ENCODE results near the gene TCF7L2.

TCF7L2 gene

GRCh38 chr10:113153493-113154102 is 203.6 kb downstream of the TCF7L2 start:
- Histone ChIP-seq H2AFZ (ENCODE audit: low read depth, low read length) (no peak overlapping the region), H3K9me3 (ENCODE audit: insufficient read depth, low read length) (no peaks in the 10 kb centered on the region), H3K4me3 (ENCODE audit: low read length) (no peak overlapping the region), H3K4me1 (ENCODE audit: low read length) (no peaks in the 10 kb centered on the region), H3K9ac (ENCODE audit: low read length) (no peak overlapping the region), H3K36me3 (replicated peaks; ENCODE audit: low read depth, low read length) (no peaks in the 10 kb centered on the region), H3K27ac (ENCODE audit: low read length) (no peak overlapping the region), H3K4me2 (ENCODE audit: low read length) (no peak overlapping the region), H3K27me3 (ENCODE audit: low read depth, low read length) (no peaks in the 10 kb centered on the region), H4K20me1 (ENCODE audit: insufficient read depth, low read length) (no peaks in the 10 kb centered on the region), H3K79me2 (ENCODE audit: low read length) (no peaks in the 10 kb centered on the region)
- TF ChIP-seq EZH2phosphoT487 (IDR thresholded peaks at IDR 0.05; ENCODE audit: low read depth), result no peak
- TF ChIP-seq, protein P1, sequence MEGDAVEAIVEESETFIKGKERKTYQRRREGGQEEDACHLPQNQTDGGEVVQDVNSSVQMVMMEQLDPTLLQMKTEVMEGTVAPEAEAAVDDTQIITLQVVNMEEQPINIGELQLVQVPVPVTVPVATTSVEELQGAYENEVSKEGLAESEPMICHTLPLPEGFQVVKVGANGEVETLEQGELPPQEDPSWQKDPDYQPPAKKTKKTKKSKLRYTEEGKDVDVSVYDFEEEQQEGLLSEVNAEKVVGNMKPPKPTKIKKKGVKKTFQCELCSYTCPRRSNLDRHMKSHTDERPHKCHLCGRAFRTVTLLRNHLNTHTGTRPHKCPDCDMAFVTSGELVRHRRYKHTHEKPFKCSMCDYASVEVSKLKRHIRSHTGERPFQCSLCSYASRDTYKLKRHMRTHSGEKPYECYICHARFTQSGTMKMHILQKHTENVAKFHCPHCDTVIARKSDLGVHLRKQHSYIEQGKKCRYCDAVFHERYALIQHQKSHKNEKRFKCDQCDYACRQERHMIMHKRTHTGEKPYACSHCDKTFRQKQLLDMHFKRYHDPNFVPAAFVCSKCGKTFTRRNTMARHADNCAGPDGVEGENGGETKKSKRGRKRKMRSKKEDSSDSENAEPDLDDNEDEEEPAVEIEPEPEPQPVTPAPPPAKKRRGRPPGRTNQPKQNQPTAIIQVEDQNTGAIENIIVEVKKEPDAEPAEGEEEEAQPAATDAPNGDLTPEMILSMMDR (IDR thresholded peaks at IDR 0.05; ENCODE audit: low read depth, low read length), result no peak

DNA sequence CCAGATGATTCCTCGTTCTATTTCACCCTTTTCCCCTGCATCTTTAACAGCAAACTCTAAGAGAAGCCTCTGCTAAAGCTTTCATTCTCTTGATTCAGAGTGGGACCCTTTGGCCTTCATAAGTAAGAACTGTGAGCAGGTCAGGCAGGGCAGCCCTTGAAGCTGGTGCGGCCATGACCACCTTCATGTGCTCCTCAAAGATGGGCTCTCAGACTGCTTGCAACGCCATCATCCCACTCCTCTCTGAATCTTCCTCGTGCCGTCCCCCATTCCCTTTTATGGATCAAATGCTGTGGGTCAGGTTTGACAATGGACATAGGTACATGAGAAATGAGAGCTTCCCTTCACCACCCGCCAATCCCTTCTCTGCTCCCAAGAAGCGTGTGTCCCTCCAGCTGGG is 207.4 kb downstream of the TCF7L2 start:
- Histone ChIP-seq H3K4me2 (ENCODE audit: low read length) (no peak overlapping the region), H3K9ac (ENCODE audit: low read length) (no peak overlapping the region), H3K79me2 (ENCODE audit: low read length) (no peaks in the 10 kb centered on the region), H3K4me1 (ENCODE audit: low read length) (no peaks in the 10 kb centered on the region), H3K9me3 (ENCODE audit: insufficient read depth, low read length) (no peaks in the 10 kb centered on the region), H3K36me3 (replicated peaks; ENCODE audit: low read depth, low read length) (no peaks in the 10 kb centered on the region), H2AFZ (ENCODE audit: low read depth, low read length) (no peak overlapping the region), H3K27ac (ENCODE audit: low read length) (no peak overlapping the region), H3K27me3 (ENCODE audit: low read depth, low read length) (no peaks in the 10 kb centered on the region), H4K20me1 (ENCODE audit: insufficient read depth, low read length) (no peaks in the 10 kb centered on the region), H3K4me3 (ENCODE audit: low read length) (no peak overlapping the region)
- TF ChIP-seq, protein P1 (IDR thresholded peaks at IDR 0.05; ENCODE audit: low read depth, low read length), result no peak
- no peak for TF ChIP-seq EZH2phosphoT487 (IDR thresholded peaks at IDR 0.05; ENCODE audit: low read depth)

DNA sequence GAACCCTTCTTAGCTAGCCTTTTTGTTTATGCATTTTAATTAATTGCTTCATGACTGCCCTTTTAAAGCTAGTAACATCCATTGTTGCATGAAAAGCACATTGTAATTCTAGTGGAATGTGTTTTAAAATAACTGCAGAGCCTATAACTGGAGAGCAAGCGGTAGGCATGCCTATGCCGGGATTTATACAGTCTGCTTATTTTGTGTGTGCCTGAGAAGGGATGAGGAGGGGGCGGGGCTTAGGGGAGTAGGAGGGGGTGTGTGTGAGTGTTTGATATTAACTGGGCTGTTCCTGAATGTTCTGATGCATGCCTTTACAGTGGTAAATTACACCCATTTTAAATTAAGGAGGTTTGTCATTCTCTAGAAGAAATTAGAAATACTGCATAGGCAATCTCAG is 208.1 kb downstream of the TCF7L2 start:
- TF ChIP-seq EZH2phosphoT487 (IDR thresholded peaks at IDR 0.05; ENCODE audit: low read depth), result no peak
- TF ChIP-seq, protein P1 (IDR thresholded peaks at IDR 0.05; ENCODE audit: low read depth, low read length), result no peak
- no peak overlapping the region for H2AFZ ChIP-seq (ENCODE audit: low read depth, low read length)
- no peaks in the 10 kb centered on the region for H3K9me3 ChIP-seq (ENCODE audit: insufficient read depth, low read length)
- no peaks in the 10 kb centered on the region for H3K4me1 ChIP-seq (ENCODE audit: low read length)
- H3K4me3 ChIP-seq (ENCODE audit: low read length), result no peak overlapping the region
- H3K36me3 ChIP-seq (replicated peaks; ENCODE audit: low read depth, low read length), result no peaks in the 10 kb centered on the region
- H3K9ac ChIP-seq (ENCODE audit: low read length), result no peak overlapping the region
- no peaks in the 10 kb centered on the region for H3K27me3 ChIP-seq (ENCODE audit: low read depth, low read length)
- H4K20me1 ChIP-seq (ENCODE audit: insufficient read depth, low read length), result no peaks in the 10 kb centered on the region
- H3K79me2 ChIP-seq (ENCODE audit: low read length), result no peaks in the 10 kb centered on the region
- H3K27ac ChIP-seq (ENCODE audit: low read length), result no peak overlapping the region
- no peak overlapping the region for H3K4me2 ChIP-seq (ENCODE audit: low read length)

GRCh38 chr10:113159563-113159962 is 209.5 kb downstream of the TCF7L2 start:
- no peak overlapping the region for H3K9ac ChIP-seq (ENCODE audit: low read length)
- H2AFZ ChIP-seq (ENCODE audit: low read depth, low read length), result no peak overlapping the region
- H3K9me3 ChIP-seq (ENCODE audit: insufficient read depth, low read length), result no peaks in the 10 kb centered on the region
- H3K4me1 ChIP-seq (ENCODE audit: low read length), result no peaks in the 10 kb centered on the region
- H3K27me3 ChIP-seq (ENCODE audit: low read depth, low read length), result no peaks in the 10 kb centered on the region
- H3K27ac ChIP-seq (ENCODE audit: low read length), result no peak overlapping the region
- no peaks in the 10 kb centered on the region for H4K20me1 ChIP-seq (ENCODE audit: insufficient read depth, low read length)
- H3K4me2 ChIP-seq (ENCODE audit: low read length), result no peak overlapping the region
- no peaks in the 10 kb centered on the region for H3K36me3 ChIP-seq (replicated peaks; ENCODE audit: low read depth, low read length)
- H3K79me2 ChIP-seq (ENCODE audit: low read length), result no peaks in the 10 kb centered on the region
- TF ChIP-seq, protein P1 (IDR thresholded peaks at IDR 0.05; ENCODE audit: low read depth, low read length), result no peak
- TF ChIP-seq EZH2phosphoT487 (IDR thresholded peaks at IDR 0.05; ENCODE audit: low read depth), result no peak
- no peak overlapping the region for H3K4me3 ChIP-seq (ENCODE audit: low read length)

All from OCI-LY3 (cell line).